Esophagus mucosa (tissue), 1 donor: Measurements from ENCODE around the gene ARHGEF33. TPM values are rescaled to one million over a fixed set of nuclear protein-coding genes. Genes with fewer than 3 reads are reported as not detected.

Experiments
- ATAC-seq: fragments of 200-7000 bp; cut with Tn5 transposase; one replicate; pipeline ENCODE4 v1.9.1; 2020
- total RNA-seq: library from RNA; stranded (reverse); gene quantifications from one replicate; pipeline ENCODE4 v1.2.4, GENCODE V29; 2023
- donor health status: DM: yes; HTN: yes; CAD: no.

The ARHGEF33 gene
- total RNA-seq, 1 donor from 2014 or later = not detected

GRCh38 chr2:38960609-38961320, 71.1 kb downstream of the ARHGEF33 start:
- ATAC-seq = peak; percentile 15

GRCh38 chr2:38966006-38966405, 76.3 kb downstream of the ARHGEF33 start:
- no peak for ATAC-seq

- no peak for ATAC-seq
These were observed 77.0 kb downstream of the ARHGEF33 start for GRCh38 chr2:38966678-38967077.

- no peak for ATAC-seq
These were observed 78.3 kb downstream of the ARHGEF33 start for GRCh38 chr2:38968021-38968420.

GRCh38 chr2:38971377-38971776, 81.7 kb downstream of the ARHGEF33 start:
- no peak for ATAC-seq

GRCh38 chr2:38973266-38973665, 83.6 kb downstream of the ARHGEF33 start:
- no peak for ATAC-seq

- no peak for ATAC-seq
These were observed 85.4 kb downstream of the ARHGEF33 start for GRCh38 chr2:38975042-38975441.

GRCh38 chr2:38977047-38977446, 87.4 kb downstream of the ARHGEF33 start:
- no peak for ATAC-seq

GRCh38 chr2:38978296-38978903, 88.7 kb downstream of the ARHGEF33 start:
- ATAC-seq = no peak

- no peak for ATAC-seq
These were observed 89.2 kb downstream of the ARHGEF33 start for GRCh38 chr2:38978908-38979307.

- no peak for ATAC-seq
These were observed 91.5 kb downstream of the ARHGEF33 start for GRCh38 chr2:38981003-38981669.

- ATAC-seq = no peak
These were observed 92.1 kb downstream of the ARHGEF33 start for GRCh38 chr2:38981670-38982357.

- ATAC-seq = no peak
These were observed 92.8 kb downstream of the ARHGEF33 start for GRCh38 chr2:38982498-38982897.

- no peak for ATAC-seq
These were observed 99.0 kb downstream of the ARHGEF33 start for GRCh38 chr2:38988716-38989115.

- no peak for ATAC-seq
These were observed 102.2 kb downstream of the ARHGEF33 start for GRCh38 chr2:38991899-38992298.

- ATAC-seq = peak; percentile 94
These were observed 108.1 kb downstream of the ARHGEF33 start for GRCh38 chr2:38997781-38998180.

- no peak for ATAC-seq
These were observed 110.9 kb downstream of the ARHGEF33 start for GRCh38 chr2:39000552-39000951.

- ATAC-seq = no peak
These were observed 118.3 kb downstream of the ARHGEF33 start for GRCh38 chr2:39007875-39008504.

- ATAC-seq = no peak
These were observed 119.0 kb downstream of the ARHGEF33 start for GRCh38 chr2:39008665-39009064.

- ATAC-seq = no peak
These were observed 124.2 kb downstream of the ARHGEF33 start for GRCh38 chr2:39013871-39014270.

- no peak for ATAC-seq
These were observed 125.7 kb downstream of the ARHGEF33 start for GRCh38 chr2:39015424-39015823.

- no peak for ATAC-seq
These were observed 127.7 kb downstream of the ARHGEF33 start for GRCh38 chr2:39017334-39017733.

- ATAC-seq = no peak
These were observed 129.0 kb downstream of the ARHGEF33 start for GRCh38 chr2:39018638-39019037.
